OCI-LY3 (cell line): ENCODE data around the gene WWC1.
"Not testable (repeated sequence)": the region's sequence is repeated elsewhere in the genome, so short reads cannot be mapped to it uniquely, and the experiment has no call there.

ENCODE experiments used
- H2AFZ ChIP-seq: fragments of 200-600, 300-600 bp; shearing (Covaris generic); 2 replicates; pipeline ENCODE4 v1.6.0; 2014; ENCODE audit warnings: antibody characterized with exemption, low read depth, low read length
- H3K27ac ChIP-seq: fragments of 200-600, 300-600 bp; sonication (generic); 2 replicates; pipeline ENCODE4 v1.5.1; 2014; ENCODE audit warnings: mild to moderate bottlenecking, low read length, moderate library complexity, mixed read lengths
- H3K27me3 ChIP-seq: fragments of 200-600, 300-600 bp; sonication (generic); 2 replicates; pipeline ENCODE4 v1.6.1; 2014; ENCODE audit warnings: low read depth, low read length, mixed read lengths
- H3K36me3 ChIP-seq: fragments of 200-600, 300-600 bp; sonication (generic); replicated peaks from 2 replicates; pipeline ENCODE3; 2014; ENCODE audit warnings: low read depth, low read length, mixed read lengths
- H3K4me1 ChIP-seq: fragments of 300-600, 200-600 bp; sonication (generic); 2 replicates; pipeline ENCODE4 v1.6.1; 2014; ENCODE audit warnings: low read length, mixed read lengths
- H3K4me2 ChIP-seq: fragments of 200-600, 300-600 bp; sonication (generic); 2 replicates; pipeline ENCODE4 v1.6.1; 2014; ENCODE audit warnings: low read length, mixed read lengths
- H3K4me3 ChIP-seq: fragments of 300-600, 200-600 bp; sonication (generic); 2 replicates; pipeline ENCODE4 v1.5.1; 2014; ENCODE audit warnings: antibody characterized with exemption, mild to moderate bottlenecking, low read length, moderate library complexity
- H3K79me2 ChIP-seq: fragments of 300-600, 200-600 bp; shearing (Covaris generic); 2 replicates; pipeline ENCODE4 v1.6.1; 2014; ENCODE audit warnings: mild to moderate bottlenecking, low read length, mixed read lengths
- H3K9ac ChIP-seq: fragments of 300-600, 200-600 bp; shearing (Covaris generic); 2 replicates; pipeline ENCODE4 v1.6.0; 2014; ENCODE audit warnings: mild to moderate bottlenecking, low read length, moderate library complexity
- H3K9me3 ChIP-seq: fragments of 200-600, 300-600 bp; shearing (Covaris generic); 2 replicates; pipeline ENCODE4 v1.6.1; 2014; ENCODE audit warnings: low read length, mixed read lengths; ENCODE audit not compliant: insufficient read depth
- H4K20me1 ChIP-seq: fragments of 200-600, 300-600 bp; sonication (generic); 2 replicates; pipeline ENCODE4 v1.6.1; 2016; ENCODE audit warnings: low read length, mixed read lengths; ENCODE audit not compliant: insufficient read depth
- CTCF ChIP-seq: fragments of 200-600, 300-600 bp; sonication (generic); IDR thresholded peaks from 2 replicates; pipeline ENCODE4 v1.5.1; 2014; ENCODE audit warnings: antibody characterized with exemption, low read length, low read depth
- EZH2phosphoT487 ChIP-seq: fragments of 200-600 bp; shearing (Covaris generic); IDR thresholded peaks from 2 replicates; pipeline ENCODE4 v1.6.1; 2018; ENCODE audit warnings: antibody characterized with exemption, mixed run types, low read depth

Gene WWC1

GRCh38 chr5:168430296-168430695 lies 138.9 kb downstream of the WWC1 start:
- Histone ChIP-seq H4K20me1 (no peaks in the 10 kb centered on the region), H3K79me2 (no peaks in the 10 kb centered on the region), H3K36me3 (peaks cover 16% of the 10 kb centered on the region), H3K27me3 (no peaks in the 10 kb centered on the region), H3K27ac (no peak overlapping the region), H3K4me1 (peaks cover 6% of the 10 kb centered on the region), H3K9me3 (no peaks in the 10 kb centered on the region), H3K9ac (no peak overlapping the region), H3K4me2 (no peak overlapping the region), H2AFZ (no peak overlapping the region), H3K4me3 (no peak overlapping the region)
- no peak for TF ChIP-seq CTCF
- TF ChIP-seq EZH2phosphoT487 = no peak

- Histone ChIP-seq H3K27ac (no peak overlapping the region), H4K20me1 (no peaks in the 10 kb centered on the region), H3K4me1 (peaks cover 6% of the 10 kb centered on the region), H3K4me3 (no peak overlapping the region), H3K27me3 (no peaks in the 10 kb centered on the region), H3K79me2 (no peaks in the 10 kb centered on the region), H3K36me3 (peaks cover 16% of the 10 kb centered on the region), H3K9me3 (no peaks in the 10 kb centered on the region), H2AFZ (no peak overlapping the region), H3K4me2 (no peak overlapping the region), H3K9ac (no peak overlapping the region)
- TF ChIP-seq CTCF (no peak), EZH2phosphoT487 (no peak)
Observed at GRCh38 chr5:168432903-168433302, 141.5 kb downstream of the WWC1 start.

GRCh38 chr5:168434001-168434400 lies 142.6 kb downstream of the WWC1 start:
- Histone ChIP-seq H4K20me1 (no peaks in the 10 kb centered on the region), H2AFZ (no peak overlapping the region), H3K9ac (no peak overlapping the region), H3K27me3 (no peaks in the 10 kb centered on the region), H3K4me3 (no peak overlapping the region), H3K4me1 (peaks cover 6% of the 10 kb centered on the region), H3K36me3 (peaks cover 15% of the 10 kb centered on the region), H3K27ac (no peak overlapping the region), H3K4me2 (no peak overlapping the region), H3K79me2 (no peaks in the 10 kb centered on the region), H3K9me3 (no peaks in the 10 kb centered on the region)
- TF ChIP-seq CTCF = no peak
- TF ChIP-seq EZH2phosphoT487 = no peak

- Histone ChIP-seq H3K9me3 (no peaks in the 10 kb centered on the region), H3K4me3 (no peak overlapping the region)
Observed at GRCh38 chr5:168434746-168435321, 143.4 kb downstream of the WWC1 start.

GRCh38 chr5:168435340-168435739 lies 143.9 kb downstream of the WWC1 start:
- not testable (repeated sequence) for H4K20me1 ChIP-seq, H3K4me1 ChIP-seq, H3K4me2 ChIP-seq, H3K9ac ChIP-seq, H3K4me3 ChIP-seq, H2AFZ ChIP-seq, H3K27me3 ChIP-seq, H3K79me2 ChIP-seq, H3K9me3 ChIP-seq, H3K27ac ChIP-seq, H3K36me3 ChIP-seq

More at GRCh38 chr5:168434746-168435321, 143.4 kb downstream of the WWC1 start:
- no peaks in the 10 kb centered on the region for H3K79me2 ChIP-seq
- H3K27ac ChIP-seq = no peak overlapping the region
- no peaks in the 10 kb centered on the region for H3K27me3 ChIP-seq
- H2AFZ ChIP-seq = no peak overlapping the region
- no peak overlapping the region for H3K9ac ChIP-seq
- peaks cover 6% of the 10 kb centered on the region for H3K4me1 ChIP-seq
- H3K36me3 ChIP-seq = peaks cover 15% of the 10 kb centered on the region
- no peak overlapping the region for H3K4me2 ChIP-seq
- TF ChIP-seq CTCF (no peak), EZH2phosphoT487 (no peak)
- H4K20me1 ChIP-seq = no peaks in the 10 kb centered on the region
